Endothelial cell of coronary artery (primary cell): ENCODE measurements around the gene PTPRS. TPM values are rescaled to one million over a fixed set of nuclear protein-coding genes. Genes with fewer than 3 reads are reported as not detected.

ENCODE experiments used
- total RNA-seq: library from RNA; depleted of rRNA; stranded (reverse); fragments of >200 nt; gene quantifications from 2 replicates; pipeline ENCODE4 v1.2.3, GENCODE V29; 2014

Gene PTPRS
- total RNA-seq, result 19.4 and 27.0 TPM in 2 replicates

DNA sequence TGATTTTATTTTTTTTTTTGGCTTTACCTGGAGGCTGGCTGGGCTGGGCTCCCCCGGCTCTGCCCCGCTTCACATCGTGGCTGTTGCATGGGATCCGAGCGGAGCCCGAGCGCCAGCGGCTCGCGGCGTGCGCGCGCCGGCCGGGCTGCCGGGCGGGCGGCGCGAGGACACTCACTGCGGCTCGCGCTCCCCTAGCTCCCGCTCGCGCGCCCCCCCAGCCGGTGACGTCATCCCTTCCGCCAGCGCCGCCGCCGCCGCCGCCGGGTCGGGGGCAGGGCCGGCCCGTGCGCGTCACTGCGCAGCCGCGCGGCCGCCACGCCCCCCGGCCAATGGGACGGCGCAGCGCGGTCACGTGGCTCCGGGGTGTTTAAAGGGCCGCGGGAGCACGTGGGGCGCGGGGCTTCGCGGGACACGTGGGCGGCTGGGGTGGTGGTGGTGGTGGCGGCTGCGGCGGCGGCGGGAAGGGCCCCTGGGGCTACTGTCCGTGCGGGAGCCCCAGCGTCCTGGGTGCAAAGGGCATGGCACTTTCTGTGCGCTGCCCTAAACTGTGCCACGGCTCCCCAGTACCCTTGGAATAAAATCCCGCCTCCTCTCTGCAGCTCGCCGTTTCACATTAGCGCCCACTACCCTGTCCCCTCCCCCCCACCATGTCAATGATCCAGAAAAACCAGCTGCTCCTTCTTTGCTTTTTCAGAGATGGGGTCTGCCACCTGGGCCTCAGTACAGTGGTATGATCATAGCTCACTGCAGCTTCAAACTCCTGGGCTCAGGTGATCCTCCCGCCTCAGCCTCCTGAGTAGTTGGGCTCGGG lies at the start of gene PTPRS:
PTPRS (minus strand) TSS at position 176 of the 811 bp plus-strand sequence. CDS start 54,672 bp downstream, outside the sequence.

Other genes with a start within 250 kb of the PTPRS start
- not detected in 2 replicates for gene ZNRF4, start 114.6 kb upstream of the PTPRS start, total RNA-seq
- gene TINCR, start 227.1 kb upstream of the PTPRS start, total RNA-seq, result under 0.01 and 0.09 TPM in 2 replicates